Esophagus squamous epithelium (tissue), 5 donors: Measurements from ENCODE around the gene PIK3R2. TPM values are rescaled to one million over a fixed set of nuclear protein-coding genes. Genes with fewer than 3 reads are reported as not detected.

ENCODE experiments used
- DNase-seq: peaks from one replicate; lab custom pipeline; 2025; lab: John Stamatoyannopoulos, UW
- H3K27ac ChIP-seq, 4 donors: fragments of 200-600 bp; sonication (generic); one replicate each; pipeline ENCODE4 v1.5.1; 2016 to 2019; ENCODE audit warnings: mild to moderate bottlenecking in 1 of 4
- H3K27me3 ChIP-seq, 4 donors: fragments of 200-600 bp; sonication (generic); 1 replicate in 3 of 4; 2 replicates in 1 of 4; pipeline versions ENCODE4 v1.5.1 to v1.6.0; 2017 to 2021; ENCODE audit warnings: antibody characterized with exemption in 1 of 4
- H3K36me3 ChIP-seq, 3 donors: fragments of 200-600 bp; sonication (generic); one replicate each; pipeline ENCODE4 v1.5.1; 2016 to 2019
- H3K4me1 ChIP-seq, 3 donors: fragments of 200-600 bp; sonication (generic); one replicate each; pipeline ENCODE4 v1.5.1; 2017 to 2019
- H3K4me3 ChIP-seq, 4 donors: fragments of 200-600 bp; sonication (generic); 1 replicate in 3 of 4; 2 replicates in 1 of 4; pipeline ENCODE4 v1.5.1; 2016 to 2019; ENCODE audit warnings: mild to moderate bottlenecking in 2 of 4, moderate library complexity in 1 of 4
- H3K9me3 ChIP-seq, 3 donors: fragments of 200-600 bp; sonication (generic); one replicate each; pipeline ENCODE4 v1.5.1; 2016 to 2019
- CTCF ChIP-seq, 6 experiments: fragments of 450-650 bp in 4 of 6; fragments of 200-600 bp in 2 of 6; sonication (generic) in 2 of 6; IDR thresholded peaks; one replicate each; pipeline ENCODE4 v1.5.1; 2016 to 2019; ENCODE audit warnings: antibody characterized with exemption in 6 of 6, mild to moderate bottlenecking in 4 of 6, moderate library complexity in 4 of 6
- POLR2A ChIP-seq, 4 donors: fragments of 450-650 bp; IDR thresholded peaks; one replicate each; pipeline ENCODE4 v1.6.1; 2017; ENCODE audit warnings: antibody characterized with exemption in 4 of 4, mild to moderate bottlenecking in 4 of 4, moderate library complexity in 3 of 4
- WGBS, 2 donors: methylation state at CpG; one replicate each; pipeline ENCODE4 v1.1.5; 2018; 5-methylcytosine and 5-hydroxymethylcytosine counted together
- intact Hi-C: fragments of 100-400 bp; cut with DNase I; formaldehyde crosslinking; loops from one replicate; pipeline ENCODE4 v1.15.0; 2022
- total RNA-seq, 4 donors: library from RNA; depleted of rRNA; stranded (reverse); fragments of >200 nt; gene quantifications; one replicate each; pipeline ENCODE4 v1.1.0, GENCODE V29; 2016
- donor health status: DM: yes; HTN: yes; CAD: no.

The PIK3R2 gene
- total RNA-seq, 4 donors from 2014 or later, result 20.4 to 42.1 (median 29.1) TPM

GRCh38 chr19:18137657-18138339 lies 15.2 kb upstream of the PIK3R2 start:
- intact Hi-C loops, result no loop called here
- Histone ChIP-seq H3K36me3 (peaks cover 4 to 97% (median 8%) of the 10 kb centered on the region in 3 donors), H3K27ac (no peak overlapping the region), H3K9me3 (no peaks in the 10 kb centered on the region), H3K4me1 (no peaks in the 10 kb centered on the region), H3K27me3 (no peaks in the 10 kb centered on the region), H3K4me3 (no peak overlapping the region)
- no peak for TF ChIP-seq CTCF (IDR thresholded peaks at IDR 0.05)
- no peak for TF ChIP-seq POLR2A (IDR thresholded peaks at IDR 0.05)
- no peak for DNase-seq
- 90 to 99% methylated on average over 4 to 8 of the region's 9 CpGs for WGBS, 2 donors

- H3K27me3 ChIP-seq, result no peaks in the 10 kb centered on the region
- WGBS, 2 donors, result 96 to 100% methylated on average over 1 of the region's 1 CpG
- intact Hi-C loops, result no loop called here
Measured at GRCh38 chr19:18140473-18140872, 12.5 kb upstream of the PIK3R2 start.

GRCh38 chr19:18141031-18141430 lies 11.9 kb upstream of the PIK3R2 start:
- WGBS, 2 donors, result 92 to 94% methylated on average over 4 to 6 of the region's 6 CpGs
- DNase-seq, result no peak
- H3K27me3 ChIP-seq, result no peaks in the 10 kb centered on the region
- no peaks in the 10 kb centered on the region for H3K9me3 ChIP-seq
- H3K4me1 ChIP-seq, result no peaks in the 10 kb centered on the region
- TF ChIP-seq CTCF (IDR thresholded peaks at IDR 0.05) (no peak), POLR2A (IDR thresholded peaks at IDR 0.05) (no peak)
- peaks cover 21 to 97% (median 23%) of the 10 kb centered on the region in 3 donors for H3K36me3 ChIP-seq
- H3K4me3 ChIP-seq, result no peak overlapping the region
- H3K27ac ChIP-seq, result no peak overlapping the region
- intact Hi-C loops, result no loop called here

More at GRCh38 chr19:18140473-18140872, 12.5 kb upstream of the PIK3R2 start:
- Histone ChIP-seq H3K9me3 (no peaks in the 10 kb centered on the region), H3K4me1 (no peaks in the 10 kb centered on the region), H3K36me3 (peaks cover 19 to 97% (median 23%) of the 10 kb centered on the region in 3 donors), H3K4me3 (no peak overlapping the region), H3K27ac (no peak overlapping the region)
- no peak for DNase-seq
- TF ChIP-seq CTCF (IDR thresholded peaks at IDR 0.05) (no peak), POLR2A (IDR thresholded peaks at IDR 0.05) (no peak)

GRCh38 chr19:18143902-18144301 lies 9.1 kb upstream of the PIK3R2 start:
- Histone ChIP-seq H3K27me3 (no peaks in the 10 kb centered on the region), H3K9me3 (no peaks in the 10 kb centered on the region), H3K4me1 (peaks cover 0 to under 1% (median 0%) of the 10 kb centered on the region in 3 donors), H3K27ac (no peak overlapping the region), H3K4me3 (no peak overlapping the region), H3K36me3 (peaks cover 17 to 87% (median 23%) of the 10 kb centered on the region in 3 donors)
- DNase-seq, result no peak
- intact Hi-C loops, result no loop called here
- TF ChIP-seq CTCF (IDR thresholded peaks at IDR 0.05) (no peak), POLR2A (IDR thresholded peaks at IDR 0.05) (no peak)
- WGBS, 2 donors, result 76% methylated on average over 3 of the region's 3 CpGs; no CpG with 5 or more reads in 1 of the 2 donors

- no peak for DNase-seq
- no peak for TF ChIP-seq CTCF (IDR thresholded peaks at IDR 0.05)
- intact Hi-C loops, result no loop called here
Measured at GRCh38 chr19:18144361-18144760, 8.6 kb upstream of the PIK3R2 start.

More at GRCh38 chr19:18144361-18144760, 8.6 kb upstream of the PIK3R2 start:
- Histone ChIP-seq H3K27ac (no peak overlapping the region), H3K4me1 (peaks cover 0 to 5% (median 0%) of the 10 kb centered on the region in 3 donors), H3K27me3 (no peaks in the 10 kb centered on the region), H3K4me3 (no peak overlapping the region), H3K9me3 (no peaks in the 10 kb centered on the region), H3K36me3 (peaks cover 13 to 86% (median 23%) of the 10 kb centered on the region in 3 donors)
- WGBS, 2 donors, result 80 to 86% methylated on average over 1 to 7 of the region's 16 CpGs
